Measurements from ENCODE around the gene R3HDM2.

R3HDM2 gene

DNA sequence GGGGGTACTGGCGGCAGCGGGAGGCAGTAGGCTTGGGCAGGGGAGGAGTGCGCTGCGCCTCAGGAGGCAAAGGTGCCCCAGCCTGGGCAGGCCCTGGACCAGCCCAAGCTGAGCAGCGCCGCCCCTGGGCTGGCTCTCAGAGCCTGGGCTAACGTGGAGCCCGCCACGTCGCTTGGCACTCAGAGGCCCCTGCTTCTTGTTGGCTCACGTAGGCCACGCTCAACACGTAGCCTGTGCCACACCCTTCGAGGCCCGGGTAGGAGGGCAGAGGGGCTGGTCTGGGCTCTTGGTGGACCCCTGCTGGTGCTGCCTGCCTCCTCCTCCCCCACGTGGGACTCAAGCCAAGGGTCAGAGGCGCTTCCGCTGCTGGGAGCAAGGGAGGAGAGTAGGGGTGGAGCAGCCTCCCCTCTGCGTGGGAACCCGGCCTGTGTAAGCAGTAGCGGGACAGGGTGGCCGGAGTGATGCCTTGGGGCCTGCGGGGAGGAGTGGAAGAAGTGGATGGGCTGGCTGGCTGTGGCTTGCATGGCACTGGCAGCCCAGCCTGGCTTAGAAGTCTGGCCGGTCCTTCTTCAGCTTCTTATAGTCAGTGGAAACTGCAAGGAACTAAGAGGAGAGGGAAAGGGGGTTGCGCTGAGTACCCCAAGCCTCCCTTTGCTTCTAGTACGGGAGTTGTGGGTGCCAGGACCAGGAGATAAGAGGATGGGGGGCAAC, 195.7 kb downstream of the R3HDM2 start:
- Histone ChIP-seq H3K9me2 (replicated peaks; ENCODE audit: low read depth, low read length) (no peaks in the 10 kb centered on the region), H2AFZ (ENCODE audit: low read length) (no peak overlapping the region), H3F3A (ENCODE audit: low read depth) (no peaks in the 10 kb centered on the region), H3K79me2 (ENCODE audit: insufficient read depth, low read length) (peaks cover 37% of the 10 kb centered on the region), H4K20me1 (ENCODE audit: insufficient read depth, low read length, poor library complexity, severe bottlenecking) (peaks cover 46% of the 10 kb centered on the region), H3K9ac (ENCODE audit: low read depth, low read length, poor library complexity, severe bottlenecking) (no peak overlapping the region), H3K27me3 (ENCODE audit: insufficient read depth, low read length, poor library complexity, severe bottlenecking) (no peaks in the 10 kb centered on the region), H3K4me3 (ENCODE audit: low read length, poor library complexity, severe bottlenecking) (no peak overlapping the region), H3K36me3 (ENCODE audit: insufficient read depth, low read length) (peaks cover 30% of the 10 kb centered on the region; the same call in 1 of the 2 replicates), H3K4me2 (ENCODE audit: low read depth, low read length, poor library complexity, severe bottlenecking) (peak overlapping the region; percentile 95), H3K4me1 (ENCODE audit: insufficient read depth, low read length, poor library complexity, severe bottlenecking) (peaks cover 36% of the 10 kb centered on the region), H3K9me3 (ENCODE audit: insufficient read depth, low read depth, low read length) (no peaks in the 10 kb centered on the region)
- TF ChIP-seq, protein P1, sequence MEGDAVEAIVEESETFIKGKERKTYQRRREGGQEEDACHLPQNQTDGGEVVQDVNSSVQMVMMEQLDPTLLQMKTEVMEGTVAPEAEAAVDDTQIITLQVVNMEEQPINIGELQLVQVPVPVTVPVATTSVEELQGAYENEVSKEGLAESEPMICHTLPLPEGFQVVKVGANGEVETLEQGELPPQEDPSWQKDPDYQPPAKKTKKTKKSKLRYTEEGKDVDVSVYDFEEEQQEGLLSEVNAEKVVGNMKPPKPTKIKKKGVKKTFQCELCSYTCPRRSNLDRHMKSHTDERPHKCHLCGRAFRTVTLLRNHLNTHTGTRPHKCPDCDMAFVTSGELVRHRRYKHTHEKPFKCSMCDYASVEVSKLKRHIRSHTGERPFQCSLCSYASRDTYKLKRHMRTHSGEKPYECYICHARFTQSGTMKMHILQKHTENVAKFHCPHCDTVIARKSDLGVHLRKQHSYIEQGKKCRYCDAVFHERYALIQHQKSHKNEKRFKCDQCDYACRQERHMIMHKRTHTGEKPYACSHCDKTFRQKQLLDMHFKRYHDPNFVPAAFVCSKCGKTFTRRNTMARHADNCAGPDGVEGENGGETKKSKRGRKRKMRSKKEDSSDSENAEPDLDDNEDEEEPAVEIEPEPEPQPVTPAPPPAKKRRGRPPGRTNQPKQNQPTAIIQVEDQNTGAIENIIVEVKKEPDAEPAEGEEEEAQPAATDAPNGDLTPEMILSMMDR (conservative IDR thresholded peaks at IDR 0.05; ENCODE audit: low read length) = no peak
- no peak for TF ChIP-seq EZH2phosphoT487 (IDR thresholded peaks at IDR 0.05; ENCODE audit: borderline replicate concordance)

DNA sequence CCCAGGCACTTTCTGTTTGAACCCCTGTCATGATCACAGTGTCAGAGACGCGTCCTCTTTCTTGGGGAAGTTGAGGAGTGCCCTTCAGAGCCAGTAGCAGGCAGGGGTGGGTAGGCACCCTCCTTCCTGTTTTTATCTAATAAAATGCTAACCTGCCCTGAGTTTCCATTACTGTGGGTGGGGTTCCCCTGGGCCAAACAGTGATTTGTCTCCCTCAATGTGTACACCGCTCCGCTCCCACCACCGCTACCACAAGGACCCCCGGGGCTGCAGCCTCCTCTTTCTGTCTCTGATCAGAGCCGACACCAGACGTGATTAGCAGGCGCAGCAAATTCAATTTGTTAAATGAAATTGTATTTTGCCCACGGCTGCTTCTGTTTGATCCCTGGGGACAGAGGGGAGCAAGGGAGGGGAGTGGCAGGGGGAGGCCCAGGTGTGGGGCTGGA, 196.2 kb downstream of the R3HDM2 start:
- H3K4me1 ChIP-seq (ENCODE audit: insufficient read depth, low read length, poor library complexity, severe bottlenecking) = peaks cover 33% of the 10 kb centered on the region
- peak overlapping the region; percentile 95 for H3K4me2 ChIP-seq (ENCODE audit: low read depth, low read length, poor library complexity, severe bottlenecking)
- TF ChIP-seq, protein P1 (conservative IDR thresholded peaks at IDR 0.05; ENCODE audit: low read length) = no peak
- no peak for TF ChIP-seq EZH2phosphoT487 (IDR thresholded peaks at IDR 0.05; ENCODE audit: borderline replicate concordance)
- no peaks in the 10 kb centered on the region for H3K9me3 ChIP-seq (ENCODE audit: insufficient read depth, low read depth, low read length)
- H3F3A ChIP-seq (ENCODE audit: low read depth) = no peaks in the 10 kb centered on the region
- no peak overlapping the region for H3K4me3 ChIP-seq (ENCODE audit: low read length, poor library complexity, severe bottlenecking)
- H2AFZ ChIP-seq (ENCODE audit: low read length) = no peak overlapping the region
- H4K20me1 ChIP-seq (ENCODE audit: insufficient read depth, low read length, poor library complexity, severe bottlenecking) = peaks cover 47% of the 10 kb centered on the region
- H3K36me3 ChIP-seq (ENCODE audit: insufficient read depth, low read length) = peaks cover 30% of the 10 kb centered on the region; the same call in 1 of the 2 replicates
- H3K9me2 ChIP-seq (replicated peaks; ENCODE audit: low read depth, low read length) = no peaks in the 10 kb centered on the region
- no peak overlapping the region for H3K9ac ChIP-seq (ENCODE audit: low read depth, low read length, poor library complexity, severe bottlenecking)
- H3K79me2 ChIP-seq (ENCODE audit: insufficient read depth, low read length) = peaks cover 43% of the 10 kb centered on the region
- H3K27me3 ChIP-seq (ENCODE audit: insufficient read depth, low read length, poor library complexity, severe bottlenecking) = no peaks in the 10 kb centered on the region

DNA sequence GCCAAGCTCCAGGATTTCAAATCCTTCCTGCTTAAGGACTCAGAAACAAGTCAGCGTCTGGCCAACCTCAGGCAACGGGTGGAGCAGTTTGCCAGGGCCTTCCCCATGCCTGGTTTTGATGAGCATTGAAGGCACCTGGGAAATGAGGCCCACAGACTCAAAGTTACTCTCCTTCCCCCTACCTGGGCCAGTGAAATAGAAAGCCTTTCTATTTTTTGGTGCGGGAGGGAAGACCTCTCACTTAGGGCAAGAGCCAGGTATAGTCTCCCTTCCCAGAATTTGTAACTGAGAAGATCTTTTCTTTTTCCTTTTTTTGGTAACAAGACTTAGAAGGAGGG, 196.6 kb downstream of the R3HDM2 start:
- Histone ChIP-seq H3K36me3 (ENCODE audit: insufficient read depth, low read length) (peaks cover 30% of the 10 kb centered on the region; the same call in 1 of the 2 replicates), H3F3A (ENCODE audit: low read depth) (no peaks in the 10 kb centered on the region), H3K4me3 (ENCODE audit: low read length, poor library complexity, severe bottlenecking) (no peak overlapping the region), H3K9me3 (ENCODE audit: insufficient read depth, low read depth, low read length) (no peaks in the 10 kb centered on the region), H3K4me2 (ENCODE audit: low read depth, low read length, poor library complexity, severe bottlenecking) (peak overlapping the region; percentile 95), H3K9me2 (replicated peaks; ENCODE audit: low read depth, low read length) (no peaks in the 10 kb centered on the region), H3K79me2 (ENCODE audit: insufficient read depth, low read length) (peaks cover 44% of the 10 kb centered on the region), H3K27me3 (ENCODE audit: insufficient read depth, low read length, poor library complexity, severe bottlenecking) (no peaks in the 10 kb centered on the region), H2AFZ (ENCODE audit: low read length) (no peak overlapping the region), H3K9ac (ENCODE audit: low read depth, low read length, poor library complexity, severe bottlenecking) (no peak overlapping the region), H3K4me1 (ENCODE audit: insufficient read depth, low read length, poor library complexity, severe bottlenecking) (peaks cover 34% of the 10 kb centered on the region), H4K20me1 (ENCODE audit: insufficient read depth, low read length, poor library complexity, severe bottlenecking) (peaks cover 47% of the 10 kb centered on the region)
- TF ChIP-seq EZH2phosphoT487 (IDR thresholded peaks at IDR 0.05; ENCODE audit: borderline replicate concordance) = no peak
- TF ChIP-seq, protein P1 (conservative IDR thresholded peaks at IDR 0.05; ENCODE audit: low read length) = no peak
